Panc1 (cell line): ENCODE measurements around the gene FOSL2. TPM values are rescaled to one million over a fixed set of nuclear protein-coding genes. Genes with fewer than 3 reads are reported as not detected.

Experiments
- ATAC-seq: fragments of 200-7000 bp; cut with Tn5 transposase; 2 replicates; pipeline ENCODE4 v1.9.1; 2020; ENCODE audit warnings: mild to moderate bottlenecking, moderate library complexity
- BruUV-seq: library from RNA; stranded (reverse); fragments of 400-500 nt; replicated peaks from 2 replicates; lab custom pipeline; 2021; lab: Mats Ljungman, UMichigan
- CTCF ChIA-PET: fragments of 300-600 bp; sonication (Branson Sonifier 250); formaldehyde crosslinking; loops from one replicate; lab custom pipeline; 2022; ENCODE audit warnings: antibody characterized with exemption; lab: Charles Lee
- POLR2A ChIA-PET: fragments of 300-600 bp; sonication (Branson Sonifier 250); formaldehyde crosslinking; loops from one replicate; lab custom pipeline; 2022; ENCODE audit warnings: antibody characterized with exemption; lab: Charles Lee
- DNase-seq: peaks from one replicate; pipeline ENCODE4 v3.0.0-alpha.2; 2010; ENCODE audit warnings: low read depth, low spot score
- H3K27ac ChIP-seq: 2 replicates; pipeline ENCODE4 v1.5.1; 2011; ENCODE audit warnings: mild to moderate bottlenecking, low read length, inconsistent platforms
- H3K27me3 ChIP-seq: fragments of 200-500 bp; sonication (Bioruptor generic); 2 replicates; pipeline ENCODE4 v1.6.0; 2014; ENCODE audit warnings: low read length, inconsistent platforms; ENCODE audit not compliant: control insufficient read depth, insufficient read depth
- H3K36me3 ChIP-seq: fragments of 200-500 bp; sonication (Bioruptor generic); 2 replicates; pipeline ENCODE4 v1.5.1; 2014; ENCODE audit warnings: inconsistent platforms, mild to moderate bottlenecking, low read length, moderate library complexity; ENCODE audit not compliant: control insufficient read depth, insufficient read depth
- H3K4me1 ChIP-seq: 2 replicates; pipeline ENCODE4 v1.5.1; 2011; ENCODE audit warnings: inconsistent platforms, mild to moderate bottlenecking, low read length, moderate library complexity; ENCODE audit not compliant: control insufficient read depth, insufficient read depth
- H3K4me3 ChIP-seq, 2 experiments: 2 replicates each; pipeline ENCODE4 v1.5.1; 2011 to 2012; ENCODE audit warnings: low read depth in 2 of 2, low read length in 2 of 2, mild to moderate bottlenecking in 2 of 2, inconsistent platforms in 1 of 2, moderate library complexity in 1 of 2
- H3K9me3 ChIP-seq: fragments of 200-500 bp; sonication (Bioruptor generic); 2 replicates; pipeline ENCODE4 v1.5.1; 2014; ENCODE audit warnings: low read depth, mild to moderate bottlenecking, inconsistent platforms, low read length, moderate library complexity; ENCODE audit not compliant: control insufficient read depth, insufficient read depth
- POLR2AphosphoS5 ChIP-seq: IDR thresholded peaks from 2 replicates; pipeline ENCODE4 v1.6.1; 2012; ENCODE audit warnings: mild to moderate bottlenecking, low read depth, low read length, moderate library complexity
- SIN3A ChIP-seq: IDR thresholded peaks from 2 replicates; pipeline ENCODE4 v1.6.1; 2012; ENCODE audit warnings: low read depth, mild to moderate bottlenecking, low read length, moderate library complexity, borderline replicate concordance; ENCODE audit not compliant: insufficient read depth
- TCF7L2 ChIP-seq: IDR thresholded peaks from 2 replicates; pipeline ENCODE4 v1.6.1; 2011; ENCODE audit warnings: mild to moderate bottlenecking, low read depth, low read length, inconsistent platforms
- in situ Hi-C: cut with HindIII; loops from 2 replicates; pipeline ENCODE4 v1.10.0; 2016; ENCODE audit warnings: low sequenced_read_pairs, low pct_unique_long_range_greater_than_20kb
- intact Hi-C: fragments of 100-400 bp; cut with micrococcal nuclease; formaldehyde crosslinking; loops from one replicate; pipeline ENCODE4 v1.10.0; 2022; ENCODE audit not compliant: unreplicated experiment
- total RNA-seq: library from RNA; stranded (reverse); gene quantifications from one replicate; pipeline ENCODE4 v1.2.1, GENCODE V29; 2021; ENCODE audit not compliant: unreplicated experiment
- TF ChIP-seq, protein P1 (sequence below), 2 experiments: IDR thresholded peaks; 2 replicates each; pipeline ENCODE4 v1.6.1; 2011 to 2012; ENCODE audit warnings: low read depth in 2 of 2, control low read depth in 1 of 2, low read length in 1 of 2, mild to moderate bottlenecking in 1 of 2, moderate library complexity in 1 of 2; ENCODE audit not compliant: insufficient read depth in 1 of 2
- TF ChIP-seq, protein P2 (sequence below): fragments of 450-650 bp; IDR thresholded peaks from 2 replicates; pipeline ENCODE4 v1.5.1; 2017; ENCODE audit warnings: mild to moderate bottlenecking

The FOSL2 gene
- total RNA-seq, 1 experiment from 2014 or later, result 29.0 TPM

DNA sequence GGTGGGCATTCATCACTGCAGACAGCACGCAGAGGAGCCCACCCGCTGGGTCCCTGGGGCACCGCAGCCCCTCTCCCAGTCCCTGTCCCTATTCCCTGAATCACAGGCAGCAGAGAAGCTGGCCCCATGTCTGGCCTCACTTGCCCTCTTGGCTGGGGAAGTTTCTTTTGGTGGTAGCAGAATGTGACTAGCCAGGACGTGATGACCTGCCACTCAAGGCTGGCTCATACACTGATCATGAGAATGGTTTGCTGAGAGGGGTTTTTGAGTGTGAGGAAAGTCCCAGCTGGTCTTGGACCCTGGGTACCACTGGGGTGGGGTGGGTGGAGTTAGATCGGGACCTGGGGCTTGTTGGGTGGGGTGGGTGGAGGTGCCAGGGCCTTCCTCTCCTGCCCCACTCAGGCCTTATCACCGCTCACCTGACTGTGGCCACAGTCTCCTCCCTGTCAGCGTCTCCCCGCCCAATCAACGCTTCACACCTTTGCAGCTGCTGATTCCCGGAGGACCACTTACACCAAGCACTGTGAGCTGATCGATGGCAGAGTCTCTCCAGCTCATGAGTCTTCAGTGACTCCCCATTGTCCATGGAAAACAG is 28.9 kb upstream of the FOSL2 start:
- ChIA-PET POLR2A (no interaction called here), CTCF (interaction anchor here (0.5 kb wide), 1 partner anchor 87 kb away, joined by 3 read pairs; no protein-coding TSS in a partner anchor)
- ATAC-seq (no peak), DNase-seq (no peak)
- intact Hi-C loops, result no loop called here
- TF ChIP-seq, protein P1, sequence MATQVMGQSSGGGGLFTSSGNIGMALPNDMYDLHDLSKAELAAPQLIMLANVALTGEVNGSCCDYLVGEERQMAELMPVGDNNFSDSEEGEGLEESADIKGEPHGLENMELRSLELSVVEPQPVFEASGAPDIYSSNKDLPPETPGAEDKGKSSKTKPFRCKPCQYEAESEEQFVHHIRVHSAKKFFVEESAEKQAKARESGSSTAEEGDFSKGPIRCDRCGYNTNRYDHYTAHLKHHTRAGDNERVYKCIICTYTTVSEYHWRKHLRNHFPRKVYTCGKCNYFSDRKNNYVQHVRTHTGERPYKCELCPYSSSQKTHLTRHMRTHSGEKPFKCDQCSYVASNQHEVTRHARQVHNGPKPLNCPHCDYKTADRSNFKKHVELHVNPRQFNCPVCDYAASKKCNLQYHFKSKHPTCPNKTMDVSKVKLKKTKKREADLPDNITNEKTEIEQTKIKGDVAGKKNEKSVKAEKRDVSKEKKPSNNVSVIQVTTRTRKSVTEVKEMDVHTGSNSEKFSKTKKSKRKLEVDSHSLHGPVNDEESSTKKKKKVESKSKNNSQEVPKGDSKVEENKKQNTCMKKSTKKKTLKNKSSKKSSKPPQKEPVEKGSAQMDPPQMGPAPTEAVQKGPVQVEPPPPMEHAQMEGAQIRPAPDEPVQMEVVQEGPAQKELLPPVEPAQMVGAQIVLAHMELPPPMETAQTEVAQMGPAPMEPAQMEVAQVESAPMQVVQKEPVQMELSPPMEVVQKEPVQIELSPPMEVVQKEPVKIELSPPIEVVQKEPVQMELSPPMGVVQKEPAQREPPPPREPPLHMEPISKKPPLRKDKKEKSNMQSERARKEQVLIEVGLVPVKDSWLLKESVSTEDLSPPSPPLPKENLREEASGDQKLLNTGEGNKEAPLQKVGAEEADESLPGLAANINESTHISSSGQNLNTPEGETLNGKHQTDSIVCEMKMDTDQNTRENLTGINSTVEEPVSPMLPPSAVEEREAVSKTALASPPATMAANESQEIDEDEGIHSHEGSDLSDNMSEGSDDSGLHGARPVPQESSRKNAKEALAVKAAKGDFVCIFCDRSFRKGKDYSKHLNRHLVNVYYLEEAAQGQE (IDR thresholded peaks at IDR 0.05; ENCODE audit: insufficient read depth in 1 of 2, low read depth in 2 of 2, low read length in 1 of 2), result no peak
- TF ChIP-seq POLR2AphosphoS5 (no peak), SIN3A (no peak), TCF7L2 (no peak)
- TF ChIP-seq, protein P2, sequence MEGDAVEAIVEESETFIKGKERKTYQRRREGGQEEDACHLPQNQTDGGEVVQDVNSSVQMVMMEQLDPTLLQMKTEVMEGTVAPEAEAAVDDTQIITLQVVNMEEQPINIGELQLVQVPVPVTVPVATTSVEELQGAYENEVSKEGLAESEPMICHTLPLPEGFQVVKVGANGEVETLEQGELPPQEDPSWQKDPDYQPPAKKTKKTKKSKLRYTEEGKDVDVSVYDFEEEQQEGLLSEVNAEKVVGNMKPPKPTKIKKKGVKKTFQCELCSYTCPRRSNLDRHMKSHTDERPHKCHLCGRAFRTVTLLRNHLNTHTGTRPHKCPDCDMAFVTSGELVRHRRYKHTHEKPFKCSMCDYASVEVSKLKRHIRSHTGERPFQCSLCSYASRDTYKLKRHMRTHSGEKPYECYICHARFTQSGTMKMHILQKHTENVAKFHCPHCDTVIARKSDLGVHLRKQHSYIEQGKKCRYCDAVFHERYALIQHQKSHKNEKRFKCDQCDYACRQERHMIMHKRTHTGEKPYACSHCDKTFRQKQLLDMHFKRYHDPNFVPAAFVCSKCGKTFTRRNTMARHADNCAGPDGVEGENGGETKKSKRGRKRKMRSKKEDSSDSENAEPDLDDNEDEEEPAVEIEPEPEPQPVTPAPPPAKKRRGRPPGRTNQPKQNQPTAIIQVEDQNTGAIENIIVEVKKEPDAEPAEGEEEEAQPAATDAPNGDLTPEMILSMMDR, result no peak
- Histone ChIP-seq H3K27me3 (no peaks in the 10 kb centered on the region), H3K4me3 (no peak overlapping the region), H3K27ac (no peak overlapping the region), H3K4me1 (no peaks in the 10 kb centered on the region; the same call in none of the 2 replicates), H3K36me3 (no peaks in the 10 kb centered on the region), H3K9me3 (no peaks in the 10 kb centered on the region)
- BruUV-seq, result no TSS peak
- in situ Hi-C loops, result no loop called here

DNA sequence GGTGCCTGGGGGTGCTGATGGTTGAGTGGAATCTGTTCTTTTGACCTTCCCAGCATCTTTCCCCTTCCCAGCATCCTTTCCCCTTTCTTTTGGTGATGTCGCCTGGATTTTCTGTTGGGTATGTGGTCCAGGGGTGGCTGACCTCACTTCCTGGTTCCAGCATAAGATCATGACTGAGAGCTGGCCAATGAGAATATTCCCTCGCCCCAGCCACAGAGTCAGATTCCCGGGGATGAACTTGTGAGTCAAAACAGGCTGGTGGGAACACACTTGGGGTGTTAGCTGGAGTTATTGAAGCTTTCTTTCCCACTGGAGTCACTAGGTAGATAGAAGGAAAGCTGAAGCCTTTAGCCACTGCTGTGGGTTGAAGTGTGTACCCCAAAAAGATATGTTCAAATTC is 28.0 kb upstream of the FOSL2 start:
- TF ChIP-seq, protein P2, result no peak
- TF ChIP-seq SIN3A (no peak), POLR2AphosphoS5 (no peak), TCF7L2 (no peak)
- TF ChIP-seq, protein P1 (IDR thresholded peaks at IDR 0.05; ENCODE audit: insufficient read depth in 1 of 2, low read depth in 2 of 2, low read length in 1 of 2), result no peak
- ATAC-seq, result no peak
- CTCF ChIA-PET, result no interaction called here
- Histone ChIP-seq H3K36me3 (no peaks in the 10 kb centered on the region), H3K4me3 (no peak overlapping the region), H3K4me1 (no peaks in the 10 kb centered on the region; the same call in 1 of the 2 replicates), H3K27me3 (no peaks in the 10 kb centered on the region), H3K27ac (no peak overlapping the region), H3K9me3 (no peaks in the 10 kb centered on the region)
- POLR2A ChIA-PET, result no interaction called here
- in situ Hi-C loops, result no loop called here
- DNase-seq, result no peak
- no TSS peak for BruUV-seq
- intact Hi-C loops, result no loop called here
